GM10266 (cell line): ENCODE measurements around the gene ADAM10.

ENCODE experiments used
- DNase-seq: peaks from one replicate; pipeline ENCODE4 v3.0.0; 2012; ENCODE audit errors: extremely low spot score
- TF ChIP-seq, protein P1 (sequence below): IDR thresholded peaks from 2 replicates; pipeline ENCODE4 v1.5.1; 2012; ENCODE audit warnings: mild to moderate bottlenecking, low read depth; ENCODE audit not compliant: control insufficient read depth, insufficient read depth; ENCODE audit errors: missing control alignments

The ADAM10 gene

DNA sequence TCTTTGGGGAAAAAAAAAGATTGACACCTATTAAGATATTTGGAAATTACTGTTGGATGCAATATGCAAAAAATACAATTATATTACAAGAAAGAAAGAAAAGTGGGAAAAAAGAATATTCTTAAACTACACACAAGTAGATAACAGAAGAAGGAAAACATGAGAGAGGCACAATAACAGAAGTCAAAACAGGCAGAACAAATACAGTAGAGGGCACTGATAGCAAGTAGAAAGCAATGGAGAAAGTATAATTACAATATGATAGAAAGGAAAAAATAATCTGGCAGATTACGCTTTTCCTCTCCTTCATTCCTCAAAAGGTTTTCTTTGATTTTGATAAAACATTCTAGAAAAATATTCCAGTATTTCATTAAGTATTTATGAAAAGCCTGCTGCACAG lies 72.1 kb downstream of the ADAM10 start:
- TF ChIP-seq, protein P1, sequence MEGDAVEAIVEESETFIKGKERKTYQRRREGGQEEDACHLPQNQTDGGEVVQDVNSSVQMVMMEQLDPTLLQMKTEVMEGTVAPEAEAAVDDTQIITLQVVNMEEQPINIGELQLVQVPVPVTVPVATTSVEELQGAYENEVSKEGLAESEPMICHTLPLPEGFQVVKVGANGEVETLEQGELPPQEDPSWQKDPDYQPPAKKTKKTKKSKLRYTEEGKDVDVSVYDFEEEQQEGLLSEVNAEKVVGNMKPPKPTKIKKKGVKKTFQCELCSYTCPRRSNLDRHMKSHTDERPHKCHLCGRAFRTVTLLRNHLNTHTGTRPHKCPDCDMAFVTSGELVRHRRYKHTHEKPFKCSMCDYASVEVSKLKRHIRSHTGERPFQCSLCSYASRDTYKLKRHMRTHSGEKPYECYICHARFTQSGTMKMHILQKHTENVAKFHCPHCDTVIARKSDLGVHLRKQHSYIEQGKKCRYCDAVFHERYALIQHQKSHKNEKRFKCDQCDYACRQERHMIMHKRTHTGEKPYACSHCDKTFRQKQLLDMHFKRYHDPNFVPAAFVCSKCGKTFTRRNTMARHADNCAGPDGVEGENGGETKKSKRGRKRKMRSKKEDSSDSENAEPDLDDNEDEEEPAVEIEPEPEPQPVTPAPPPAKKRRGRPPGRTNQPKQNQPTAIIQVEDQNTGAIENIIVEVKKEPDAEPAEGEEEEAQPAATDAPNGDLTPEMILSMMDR = no peak
- no peak for DNase-seq

DNA sequence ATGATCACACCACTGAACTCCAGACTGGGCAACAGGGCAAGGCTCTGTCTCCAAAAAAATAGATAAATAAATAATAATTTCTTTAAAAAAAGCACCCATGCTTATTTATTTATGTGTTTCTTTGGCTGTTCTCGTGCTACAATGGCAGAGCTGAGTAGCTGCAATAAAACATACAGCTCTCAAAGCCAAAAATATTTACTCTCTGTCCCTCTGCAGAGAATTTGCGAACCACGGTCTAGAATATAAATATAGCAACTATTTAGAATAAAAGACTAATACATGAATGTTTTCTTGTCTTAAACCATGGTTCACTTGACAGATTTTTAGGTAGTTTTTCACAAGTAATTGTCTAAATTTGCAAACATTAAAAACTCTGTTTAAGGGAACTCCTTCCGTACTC lies 72.7 kb downstream of the ADAM10 start:
- TF ChIP-seq, protein P1 = no peak
- no peak for DNase-seq

DNA sequence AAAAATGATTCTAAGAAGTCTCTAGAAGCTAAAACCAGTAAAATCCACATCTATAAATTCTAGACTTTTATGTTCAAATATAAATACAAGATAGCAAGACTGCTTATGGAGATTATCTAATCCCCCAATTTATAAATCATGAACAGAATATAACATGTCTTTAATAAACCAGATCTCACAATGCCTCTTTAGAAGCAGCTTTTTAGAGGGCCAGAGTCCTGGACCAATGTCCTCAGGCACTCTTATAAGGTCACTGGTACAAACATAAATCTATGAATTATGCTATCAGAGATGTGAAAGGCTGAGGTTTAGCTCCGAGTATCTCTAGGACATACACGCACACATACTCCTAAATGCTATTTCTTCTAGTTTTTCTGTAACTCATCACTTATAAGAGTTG lies 78.3 kb downstream of the ADAM10 start:
- DNase-seq = no peak
- TF ChIP-seq, protein P1 = no peak

DNA sequence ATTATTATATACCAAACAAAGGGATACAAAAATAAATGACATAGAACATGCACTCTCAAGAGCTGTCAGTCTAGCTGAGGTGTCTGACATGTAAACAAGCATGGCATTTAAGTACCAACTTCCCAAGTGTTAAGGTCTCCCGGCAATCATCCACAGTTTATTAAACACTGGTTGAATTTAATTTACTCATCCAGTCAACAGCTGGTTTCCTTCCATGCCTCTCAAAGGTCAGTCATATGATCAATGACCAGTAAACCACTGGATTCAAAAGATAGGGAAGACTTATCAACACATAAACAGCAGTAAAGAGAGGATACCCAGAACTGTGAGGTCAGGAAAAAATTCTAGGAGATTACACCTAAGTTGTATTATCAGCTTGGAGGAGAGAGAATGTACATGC lies 80.4 kb downstream of the ADAM10 start:
- TF ChIP-seq, protein P1 = no peak
- DNase-seq = no peak

DNA sequence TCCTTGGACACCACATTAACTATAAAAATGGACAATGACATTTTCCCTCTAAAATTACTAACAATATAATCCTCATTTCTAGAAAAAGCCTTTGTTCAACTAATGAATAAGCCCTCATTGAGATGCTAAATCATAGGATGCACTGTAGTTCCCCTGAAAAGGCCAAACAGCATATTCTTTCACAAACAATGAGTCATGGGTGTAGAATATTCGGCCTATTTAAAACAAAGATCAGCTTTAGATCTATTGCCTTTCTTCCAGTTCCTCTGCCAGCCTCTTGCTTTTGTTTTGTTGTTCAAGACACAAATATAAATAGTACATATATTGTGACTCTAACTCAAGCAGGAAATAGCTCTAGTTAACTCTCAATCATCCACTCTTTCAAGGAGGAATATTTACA lies 82.5 kb downstream of the ADAM10 start:
- no peak for DNase-seq
- TF ChIP-seq, protein P1 = no peak

DNA sequence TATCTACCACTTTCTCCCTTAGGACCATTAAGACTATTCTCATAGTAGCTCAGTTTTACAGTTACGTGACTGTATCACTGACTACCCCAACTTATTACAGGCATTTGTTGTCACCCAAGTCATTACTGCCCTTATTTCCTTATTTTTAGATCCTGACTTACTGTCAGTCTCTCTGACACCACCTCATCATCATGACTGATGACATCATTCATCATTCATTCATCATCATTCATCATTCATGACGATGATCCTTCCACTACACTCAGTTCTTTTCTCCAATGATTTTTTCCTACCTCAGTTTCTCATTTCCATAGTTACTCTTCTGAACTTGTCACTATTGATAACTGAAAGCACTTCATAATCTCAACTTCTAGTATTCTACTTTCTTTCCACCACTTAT lies 83.8 kb downstream of the ADAM10 start:
- TF ChIP-seq, protein P1 = no peak
- DNase-seq = no peak

DNA sequence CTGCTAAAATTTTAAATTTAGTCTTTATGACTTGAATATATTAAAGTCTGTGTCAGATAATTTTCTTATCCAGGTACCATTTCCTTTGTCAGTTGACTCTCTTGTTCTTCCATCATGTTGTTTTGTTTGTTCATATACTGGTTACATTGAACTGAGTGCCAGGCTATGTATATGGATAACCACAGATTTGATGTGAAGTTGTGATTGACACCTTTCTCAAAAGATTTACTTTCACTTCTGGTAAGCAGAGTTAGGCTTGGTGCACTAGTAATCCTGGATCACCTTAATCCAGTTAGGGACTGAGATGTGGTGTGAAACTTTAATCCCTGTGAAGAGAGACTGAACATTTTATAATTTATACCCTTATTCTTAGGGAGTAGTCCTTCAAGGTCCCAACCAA lies 99.4 kb downstream of the ADAM10 start:
- TF ChIP-seq, protein P1 = no peak
- no peak for DNase-seq

DNA sequence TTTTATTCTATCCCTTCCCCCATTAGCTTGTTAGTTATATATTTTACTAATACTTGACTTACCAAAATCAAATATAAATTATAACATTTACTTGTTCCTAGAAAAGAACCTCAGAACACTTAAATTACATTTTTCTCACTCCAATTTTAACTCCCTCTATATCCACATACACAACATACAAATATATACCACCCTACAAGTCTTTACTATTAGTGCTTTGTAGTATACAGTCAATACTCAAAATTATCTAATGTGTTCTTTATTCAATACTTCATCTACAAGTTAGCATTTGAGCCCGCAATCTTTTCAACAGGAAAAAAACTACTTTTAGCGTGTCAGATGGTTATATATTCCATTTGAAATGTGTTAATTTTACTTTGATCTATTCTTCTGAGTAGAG lies 100.3 kb downstream of the ADAM10 start:
- TF ChIP-seq, protein P1 = no peak
- no peak for DNase-seq
